PC-3 (cell line): Measurements from ENCODE around the gene GPS1. TPM values are rescaled to one million over a fixed set of nuclear protein-coding genes. Genes with fewer than 3 reads are reported as not detected.

Experiments used
- ATAC-seq: fragments of 200-7000 bp; cut with Tn5 transposase; 2 replicates; pipeline ENCODE4 v1.9.1; 2020; ENCODE audit warnings: mild to moderate bottlenecking, moderate library complexity
- BruUV-seq: library from RNA; stranded (reverse); fragments of 400-500 nt; replicated peaks from 2 replicates; lab custom pipeline; 2021; lab: Mats Ljungman, UMichigan
- CTCF ChIA-PET: fragments of 300-600 bp; sonication (Branson Sonifier 250); formaldehyde crosslinking; loops from one replicate; lab custom pipeline; 2022; ENCODE audit warnings: antibody characterized with exemption; lab: Charles Lee
- POLR2A ChIA-PET: fragments of 300-600 bp; sonication (Branson Sonifier 250); formaldehyde crosslinking; loops from one replicate; lab custom pipeline; 2022; ENCODE audit warnings: antibody characterized with exemption; ENCODE audit not compliant: unreplicated experiment; lab: Charles Lee
- DNase-seq: peaks from one replicate; pipeline ENCODE4 v3.0.0-alpha.2; 2015
- H2AFZ ChIP-seq: fragments of 300-600 bp; sonication (generic); 2 replicates; pipeline ENCODE4 v1.6.0; 2016; ENCODE audit warnings: antibody characterized with exemption, low read length
- H3F3A ChIP-seq: fragments of 300-600 bp; sonication (generic); one replicate; pipeline ENCODE4 v1.6.0; 2017; ENCODE audit warnings: antibody characterized with exemption, low read length, control low read depth, mild to moderate bottlenecking; ENCODE audit not compliant: unreplicated experiment
- H3K27ac ChIP-seq: fragments of 300-600 bp; sonication (generic); 2 replicates; pipeline ENCODE4 v1.5.1; 2016; ENCODE audit warnings: mild to moderate bottlenecking, low read length
- H3K27me3 ChIP-seq: fragments of 300-600 bp; sonication (generic); 2 replicates; pipeline ENCODE4 v1.6.1; 2016; ENCODE audit warnings: low read length, mixed read lengths
- H3K36me3 ChIP-seq: fragments of 300-600 bp; sonication (generic); 2 replicates; pipeline ENCODE4 v1.6.1; 2016; ENCODE audit warnings: low read depth, mixed run types, low read length, mixed read lengths
- H3K4me1 ChIP-seq: fragments of 300-600 bp; sonication (generic); 2 replicates; pipeline ENCODE4 v1.5.1; 2016; ENCODE audit warnings: low read length; ENCODE audit not compliant: insufficient read depth
- H3K4me2 ChIP-seq: fragments of 300-600 bp; sonication (generic); 2 replicates; pipeline ENCODE4 v1.6.0; 2016; ENCODE audit warnings: low read length
- H3K4me3 ChIP-seq: fragments of 300-600 bp; sonication (generic); 2 replicates; pipeline ENCODE4 v1.5.1; 2016; ENCODE audit warnings: mild to moderate bottlenecking, low read length, mixed read lengths
- H3K79me2 ChIP-seq: fragments of 300-600 bp; sonication (generic); 2 replicates; pipeline ENCODE4 v1.6.1; 2017; ENCODE audit warnings: low read length, mixed read lengths
- H3K9ac ChIP-seq: fragments of 300-600 bp; sonication (generic); 2 replicates; pipeline ENCODE4 v1.6.0; 2016; ENCODE audit warnings: mild to moderate bottlenecking, low read length
- H3K9me2 ChIP-seq: fragments of 300-600 bp; sonication (generic); replicated peaks from 2 replicates; pipeline ENCODE4 v1.6.1; 2016; ENCODE audit warnings: mixed run types, low read length, mixed read lengths
- H3K9me3 ChIP-seq: fragments of 300-600 bp; sonication (generic); 2 replicates; pipeline ENCODE4 v1.6.1; 2016; ENCODE audit warnings: low read length, mixed read lengths
- H4K20me1 ChIP-seq: fragments of 300-600 bp; sonication (generic); 2 replicates; pipeline ENCODE4 v1.6.1; 2016; ENCODE audit warnings: low read length, mixed read lengths
- CTCF ChIP-seq: fragments of 300-600 bp; sonication (generic); conservative IDR thresholded peaks from 2 replicates; pipeline ENCODE4 v1.5.1; 2017; ENCODE audit warnings: antibody characterized with exemption, low read depth, mild to moderate bottlenecking, low read length
- EZH2 ChIP-seq: fragments of 300-600 bp; sonication (generic); IDR thresholded peaks from one replicate; pipeline ENCODE4 v1.6.1; 2017; ENCODE audit warnings: antibody characterized with exemption, mild to moderate bottlenecking, low read length; ENCODE audit not compliant: unreplicated experiment
- EZH2phosphoT487 ChIP-seq: fragments of 300-600 bp; sonication (generic); IDR thresholded peaks from 2 replicates; pipeline ENCODE4 v1.6.1; 2018; ENCODE audit warnings: mild to moderate bottlenecking, antibody characterized with exemption, low read length, borderline replicate concordance
- intact Hi-C: fragments of 100-400 bp; cut with micrococcal nuclease; formaldehyde crosslinking; loops from 2 replicates; pipeline ENCODE4 v1.9.0; 2023
- total RNA-seq: library from RNA; depleted of rRNA; stranded (reverse); fragments of >200 nt; gene quantifications from 2 replicates; pipeline ENCODE4 v1.2.3, GENCODE V29; 2014

GPS1 gene
- total RNA-seq, 1 experiment from 2014 or later = 240 TPM

DNA sequence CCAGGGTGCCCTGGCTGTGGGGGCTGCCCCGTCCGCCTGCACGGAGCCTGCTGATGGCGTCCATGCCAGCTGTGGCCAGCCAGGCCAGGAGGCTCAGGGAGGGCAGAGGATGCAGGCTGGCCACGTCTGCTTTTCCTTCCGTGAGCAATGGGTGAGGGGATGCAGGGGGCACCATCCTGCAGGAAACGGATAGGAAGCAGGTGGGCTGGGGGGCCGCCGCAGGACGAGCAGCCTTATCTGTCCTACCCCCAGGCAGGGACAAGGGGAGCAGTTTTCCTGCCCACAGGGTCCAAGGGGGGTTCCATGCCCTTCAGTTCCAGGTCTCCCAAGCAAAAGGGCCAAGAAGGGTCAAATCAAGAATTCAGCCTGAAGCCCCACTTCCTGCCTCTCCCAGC lies 7.2 kb downstream of the GPS1 start:
- H3K9ac ChIP-seq = no peak overlapping the region
- H3K4me1 ChIP-seq = peaks cover 4% of the 10 kb centered on the region
- H2AFZ ChIP-seq = no peak overlapping the region
- H3K4me2 ChIP-seq = no peak overlapping the region
- intact Hi-C loops = no loop called here
- H3K27ac ChIP-seq = no peak overlapping the region
- H3K79me2 ChIP-seq = peaks cover 11% of the 10 kb centered on the region
- H3K36me3 ChIP-seq = peaks cover 55% of the 10 kb centered on the region
- TF ChIP-seq CTCF = no peak
- TF ChIP-seq EZH2 = no peak
- no peak for TF ChIP-seq EZH2phosphoT487
- H3F3A ChIP-seq = no peaks in the 10 kb centered on the region
- no peak for ATAC-seq
- H3K9me3 ChIP-seq = no peaks in the 10 kb centered on the region
- no peak overlapping the region for H3K4me3 ChIP-seq
- no peak for DNase-seq
- no peaks in the 10 kb centered on the region for H3K27me3 ChIP-seq
- no peaks in the 10 kb centered on the region for H4K20me1 ChIP-seq
- ChIA-PET POLR2A (no interaction called here), CTCF (no interaction called here)
- H3K9me2 ChIP-seq = no peaks in the 10 kb centered on the region
- BruUV-seq = no TSS peak

DNA sequence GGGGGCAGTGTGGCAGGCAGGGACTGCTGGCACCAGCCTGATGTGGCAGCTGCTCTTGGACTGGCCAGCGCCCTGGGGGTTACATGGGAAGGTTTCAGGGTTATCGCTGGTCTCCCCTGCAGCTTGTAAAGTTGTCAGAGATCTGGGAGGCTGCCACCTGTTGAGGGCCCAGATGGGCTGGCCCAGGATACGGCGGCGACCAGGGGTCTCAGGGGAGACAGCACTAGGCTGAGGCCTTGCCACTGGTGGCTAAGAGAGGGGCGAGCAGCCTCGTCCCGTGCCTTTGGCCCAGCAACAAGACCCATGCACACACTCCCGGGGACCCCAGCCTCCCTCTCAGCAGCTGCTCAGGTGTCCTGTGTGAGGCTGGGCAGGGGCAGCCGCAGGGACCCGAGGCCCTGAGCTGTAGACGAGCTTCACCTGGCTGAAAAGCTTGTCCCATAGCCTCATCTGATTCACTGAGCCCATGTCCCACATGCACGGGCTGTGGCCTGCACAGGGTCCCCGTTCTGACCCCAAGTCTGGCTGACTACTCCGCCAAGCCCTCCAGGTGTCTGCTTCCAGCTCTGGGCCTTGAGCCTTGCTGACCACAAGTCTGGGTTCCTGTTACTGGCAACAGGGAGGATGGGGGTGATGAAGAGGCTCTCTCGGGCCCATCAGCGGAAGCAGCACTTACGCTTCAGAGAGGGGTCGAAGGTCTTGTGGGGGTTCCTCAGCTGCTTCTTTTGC lies 7.7 kb downstream of the GPS1 start:
- H3K4me3 ChIP-seq = no peak overlapping the region
- ATAC-seq (no peak), DNase-seq (no peak)
- ChIA-PET CTCF (no interaction called here), POLR2A (no interaction called here)
- BruUV-seq = no TSS peak
- no peak overlapping the region for H2AFZ ChIP-seq
- H3K4me1 ChIP-seq = peaks cover 10% of the 10 kb centered on the region
- H4K20me1 ChIP-seq = no peaks in the 10 kb centered on the region
- peaks cover 15% of the 10 kb centered on the region for H3K79me2 ChIP-seq
- H3K36me3 ChIP-seq = peaks cover 58% of the 10 kb centered on the region
- H3K27ac ChIP-seq = no peak overlapping the region
- intact Hi-C loops = no loop called here
- TF ChIP-seq EZH2 (no peak), CTCF (no peak), EZH2phosphoT487 (no peak)
- no peaks in the 10 kb centered on the region for H3F3A ChIP-seq
- no peaks in the 10 kb centered on the region for H3K9me3 ChIP-seq
- no peak overlapping the region for H3K4me2 ChIP-seq
- H3K9ac ChIP-seq = no peak overlapping the region
- H3K9me2 ChIP-seq = no peaks in the 10 kb centered on the region
- H3K27me3 ChIP-seq = no peaks in the 10 kb centered on the region

DNA sequence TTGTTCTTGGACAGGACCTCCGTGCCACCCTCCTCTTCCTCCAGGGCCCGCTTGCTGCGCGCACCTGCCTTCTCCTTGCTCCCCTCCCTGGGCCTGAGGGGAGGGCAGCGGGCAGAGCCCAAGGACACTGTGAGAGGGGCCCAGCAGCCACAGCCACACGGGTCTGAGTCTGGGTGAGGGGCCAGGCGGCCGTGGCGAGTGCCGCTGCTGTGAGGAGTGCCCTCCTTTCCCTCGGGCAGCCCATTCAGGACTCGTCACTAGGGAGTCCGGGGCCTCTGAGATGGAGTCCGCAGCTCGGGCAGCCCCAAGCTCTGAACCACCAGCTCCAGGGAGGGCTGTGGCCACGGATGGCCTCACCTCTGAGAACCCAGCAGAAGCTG lies 8.3 kb downstream of the GPS1 start:
- Histone ChIP-seq H3F3A (no peaks in the 10 kb centered on the region), H2AFZ (no peak overlapping the region), H3K9ac (no peak overlapping the region), H3K27ac (no peak overlapping the region), H3K27me3 (no peaks in the 10 kb centered on the region), H3K36me3 (peaks cover 58% of the 10 kb centered on the region), H3K4me1 (peaks cover 12% of the 10 kb centered on the region), H3K9me3 (no peaks in the 10 kb centered on the region), H3K4me2 (no peak overlapping the region), H3K79me2 (peaks cover 21% of the 10 kb centered on the region), H3K9me2 (no peaks in the 10 kb centered on the region), H3K4me3 (no peak overlapping the region), H4K20me1 (no peaks in the 10 kb centered on the region)
- intact Hi-C loops = no loop called here
- ATAC-seq = no peak
- no peak for DNase-seq
- BruUV-seq = no TSS peak
- CTCF ChIA-PET = interaction anchor here (0.7 kb wide), 1 partner anchor 64 kb away, joined by 6 read pairs; no protein-coding TSS in a partner anchor
- TF ChIP-seq EZH2phosphoT487 = no peak
- no peak for TF ChIP-seq EZH2
- no peak for TF ChIP-seq CTCF
- POLR2A ChIA-PET = no interaction called here
